ENCODE measurements around the gene SLC12A7.

GRCh38 chr5:1095302-1095989 lies 16.4 kb downstream of the SLC12A7 start:
- TF ChIP-seq CTCF (conservative IDR thresholded peaks at IDR 0.05) (no peak), EZH2 (IDR thresholded peaks at IDR 0.05; ENCODE audit: low read depth) (no peak)

Measured in PC-9 (cell line).